Ovary (tissue), 3 donors: Measurements from ENCODE around the gene CHIA.

Experiments used
- CTCF ChIP-seq, 3 donors: fragments of 450-650 bp in 2 of 3; fragments of 200-600 bp in 1 of 3; IDR thresholded peaks; one replicate each; pipeline versions ENCODE4 v1.5.1 to v1.8.0; 2016 to 2022; ENCODE audit warnings: antibody characterized with exemption in 3 of 3, mild to moderate bottlenecking in 1 of 3
- POLR2A ChIP-seq: fragments of 450-650 bp; IDR thresholded peaks from one replicate; pipeline ENCODE4 v1.6.1; 2017; ENCODE audit warnings: antibody characterized with exemption, mild to moderate bottlenecking, moderate library complexity
- donor health status: DM: no; HTN: no; CAD: no.

- TF ChIP-seq POLR2A (no peak), CTCF (IDR thresholded peaks at IDR 0.05) (no peak)
Measured at GRCh38 chr1:111323231-111323630, 32.6 kb downstream of the CHIA start.
